HEK293 (cell line): Measurements from ENCODE around the gene WBP1.

ENCODE experiments used
- CTCF ChIA-PET: fragments of 350-600 bp; formaldehyde crosslinking; extraction: SDS; loops from one replicate; lab custom pipeline; 2021; ENCODE audit warnings: antibody characterized with exemption; lab: Yijun Ruan, JAX
- POLR2A ChIA-PET: fragments of 300-600 bp; formaldehyde crosslinking; extraction: SDS; loops from one replicate; lab custom pipeline; 2020; ENCODE audit warnings: antibody characterized with exemption, inconsistent platforms; lab: Yijun Ruan, JAX
- H3K27ac ChIP-seq: fragments of 200-500 bp; sonication (Bioruptor generic); 2 replicates; pipeline ENCODE4 v1.5.1; 2014; ENCODE audit warnings: low read depth, low read length, control low read depth, inconsistent platforms; ENCODE audit errors: extremely low read depth
- H3K36me3 ChIP-seq, 2 experiments: fragments of 200-500 bp in 1 of 2; sonication (Bioruptor generic) in 1 of 2; 1 replicate in 1 of 2; 2 replicates in 1 of 2; pipeline ENCODE4 v1.5.1; 2014 to 2017; ENCODE audit warnings: inconsistent platforms in 2 of 2, low read length in 2 of 2; ENCODE audit not compliant: control insufficient read depth in 2 of 2, insufficient read depth in 1 of 2
- H3K4me1 ChIP-seq: fragments of 200-500 bp; sonication (Bioruptor generic); 2 replicates; pipeline ENCODE4 v1.5.1; 2014; ENCODE audit warnings: mild to moderate bottlenecking, low read length, inconsistent platforms; ENCODE audit not compliant: control insufficient read depth, insufficient read depth
- H3K4me3 ChIP-seq: 2 replicates; pipeline ENCODE4 v1.5.1; 2011; ENCODE audit warnings: low read depth, mild to moderate bottlenecking, control low read depth, low read length, moderate library complexity
- H3K9me3 ChIP-seq: fragments of 200-500 bp; sonication (Bioruptor generic); 2 replicates; pipeline ENCODE4 v1.5.1; 2014; ENCODE audit warnings: low read depth, low read length, inconsistent platforms; ENCODE audit not compliant: control insufficient read depth, insufficient read depth
- INSM2 ChIP-seq: fragments of 450-650 bp; formaldehyde crosslinking; IDR thresholded peaks from 2 replicates; pipeline ENCODE4 v1.5.1; 2016; ENCODE audit warnings: missing biosample characterization, missing genetic modification characterization
- SALL2 ChIP-seq: fragments of 450-650 bp; formaldehyde crosslinking; IDR thresholded peaks from 2 replicates; pipeline ENCODE4 v1.5.0; 2017; ENCODE audit warnings: missing biosample characterization, mild to moderate bottlenecking, missing genetic modification characterization, borderline replicate concordance
- SP3 ChIP-seq: fragments of 450-650 bp; formaldehyde crosslinking; IDR thresholded peaks from 2 replicates; pipeline ENCODE4 v1.5.1; 2016; ENCODE audit warnings: missing biosample characterization, missing genetic modification characterization
- ZBTB1 ChIP-seq: fragments of 450-650 bp; formaldehyde crosslinking; IDR thresholded peaks from 2 replicates; pipeline ENCODE4 v1.5.1; 2016; ENCODE audit warnings: missing biosample characterization, missing genetic modification characterization
- ZBTB17 ChIP-seq: fragments of 450-650 bp; formaldehyde crosslinking; IDR thresholded peaks from 2 replicates; pipeline ENCODE4 v1.5.1; 2016; ENCODE audit warnings: missing biosample characterization, missing genetic modification characterization
- ZBTB21 ChIP-seq: fragments of 450-650 bp; formaldehyde crosslinking; IDR thresholded peaks from 2 replicates; pipeline ENCODE4 v1.5.1; 2017; ENCODE audit warnings: missing biosample characterization, missing genetic modification characterization
- ZFP3 ChIP-seq: fragments of 450-650 bp; formaldehyde crosslinking; IDR thresholded peaks from 2 replicates; pipeline ENCODE4 v1.5.1; 2016; ENCODE audit warnings: low read depth, missing biosample characterization, missing genetic modification characterization
- ZFP41 ChIP-seq: fragments of 450-650 bp; formaldehyde crosslinking; IDR thresholded peaks from 2 replicates; pipeline ENCODE4 v1.5.1; 2016; ENCODE audit warnings: missing biosample characterization, missing genetic modification characterization, borderline replicate concordance
- ZFP69B ChIP-seq: fragments of 450-650 bp; formaldehyde crosslinking; IDR thresholded peaks from 2 replicates; pipeline ENCODE4 v1.5.1; 2016; ENCODE audit warnings: missing biosample characterization, missing genetic modification characterization
- ZIC2 ChIP-seq: fragments of 450-650 bp; formaldehyde crosslinking; IDR thresholded peaks from 2 replicates; pipeline ENCODE4 v1.5.1; 2016; ENCODE audit warnings: missing biosample characterization, missing genetic modification characterization
- ZNF140 ChIP-seq: fragments of 450-650 bp; formaldehyde crosslinking; IDR thresholded peaks from 2 replicates; pipeline ENCODE4 v1.5.1; 2016; ENCODE audit warnings: missing biosample characterization, missing genetic modification characterization
- ZNF16 ChIP-seq: fragments of 450-650 bp; formaldehyde crosslinking; IDR thresholded peaks from 2 replicates; pipeline ENCODE4 v1.5.1; 2016; ENCODE audit warnings: low read depth, missing biosample characterization, missing genetic modification characterization
- ZNF202 ChIP-seq: fragments of 450-650 bp; formaldehyde crosslinking; IDR thresholded peaks from 2 replicates; pipeline ENCODE4 v1.5.1; 2016; ENCODE audit warnings: missing biosample characterization, missing genetic modification characterization, borderline replicate concordance
- ZNF223 ChIP-seq: fragments of 450-650 bp; formaldehyde crosslinking; IDR thresholded peaks from 2 replicates; pipeline ENCODE4 v1.5.1; 2016; ENCODE audit warnings: missing biosample characterization, missing genetic modification characterization
- ZNF280D ChIP-seq: fragments of 450-650 bp; formaldehyde crosslinking; IDR thresholded peaks from 2 replicates; pipeline ENCODE4 v1.5.1; 2016; ENCODE audit warnings: missing biosample characterization, missing genetic modification characterization
- ZNF48 ChIP-seq: fragments of 450-650 bp; formaldehyde crosslinking; IDR thresholded peaks from 2 replicates; pipeline ENCODE4 v1.5.1; 2016; ENCODE audit warnings: missing biosample characterization, missing genetic modification characterization
- ZNF488 ChIP-seq: fragments of 450-650 bp; formaldehyde crosslinking; IDR thresholded peaks from 2 replicates; pipeline ENCODE4 v1.5.1; 2016; ENCODE audit warnings: missing biosample characterization, missing genetic modification characterization
- ZNF514 ChIP-seq: fragments of 450-650 bp; formaldehyde crosslinking; IDR thresholded peaks from 2 replicates; pipeline ENCODE4 v1.5.1; 2016; ENCODE audit warnings: missing biosample characterization, missing genetic modification characterization
- ZNF530 ChIP-seq: fragments of 450-650 bp; formaldehyde crosslinking; IDR thresholded peaks from 2 replicates; pipeline ENCODE4 v1.5.1; 2016; ENCODE audit warnings: low read depth, missing biosample characterization, missing genetic modification characterization
- ZNF555 ChIP-seq: fragments of 450-650 bp; formaldehyde crosslinking; conservative IDR thresholded peaks from 2 replicates; pipeline ENCODE4 v1.5.1; 2017; ENCODE audit warnings: missing biosample characterization, mild to moderate bottlenecking, missing genetic modification characterization, inconsistent platforms
- ZNF596 ChIP-seq: fragments of 450-650 bp; IDR thresholded peaks from 2 replicates; pipeline ENCODE4 v1.5.0; 2018; ENCODE audit warnings: missing biosample characterization, mild to moderate bottlenecking, missing genetic modification characterization, moderate library complexity
- ZNF629 ChIP-seq: fragments of 450-650 bp; formaldehyde crosslinking; IDR thresholded peaks from 2 replicates; pipeline ENCODE4 v1.5.1; 2017; ENCODE audit warnings: missing biosample characterization, missing genetic modification characterization
- ZNF660 ChIP-seq: fragments of 450-650 bp; IDR thresholded peaks from 2 replicates; pipeline ENCODE4 v1.5.1; 2018; ENCODE audit warnings: missing biosample characterization, mild to moderate bottlenecking, missing genetic modification characterization
- ZNF677 ChIP-seq: fragments of 450-650 bp; IDR thresholded peaks from 2 replicates; pipeline ENCODE4 v1.5.0; 2018; ENCODE audit warnings: missing biosample characterization, mild to moderate bottlenecking, missing genetic modification characterization, moderate library complexity
- ZNF785 ChIP-seq: fragments of 450-650 bp; formaldehyde crosslinking; IDR thresholded peaks from 2 replicates; pipeline ENCODE4 v1.5.1; 2016; ENCODE audit warnings: missing biosample characterization, missing genetic modification characterization
- ZNF837 ChIP-seq: fragments of 450-650 bp; formaldehyde crosslinking; IDR thresholded peaks from 2 replicates; pipeline ENCODE4 v1.5.1; 2016; ENCODE audit warnings: missing biosample characterization, missing genetic modification characterization
- TF ChIP-seq, protein P1 (sequence below): fragments of 450-650 bp; formaldehyde crosslinking; IDR thresholded peaks from 2 replicates; pipeline ENCODE4; 2016; ENCODE audit warnings: missing biosample characterization, missing genetic modification characterization
- TF ChIP-seq, protein P2 (sequence below): fragments of 450-650 bp; formaldehyde crosslinking; IDR thresholded peaks from 2 replicates; pipeline ENCODE4 v1.5.1; 2016; ENCODE audit warnings: missing biosample characterization, missing genetic modification characterization
- TF ChIP-seq, protein P3 (sequence below): fragments of 450-650 bp; formaldehyde crosslinking; IDR thresholded peaks from 2 replicates; pipeline ENCODE4 v1.5.1; 2016; ENCODE audit warnings: missing biosample characterization, missing genetic modification characterization

Gene WBP1

DNA sequence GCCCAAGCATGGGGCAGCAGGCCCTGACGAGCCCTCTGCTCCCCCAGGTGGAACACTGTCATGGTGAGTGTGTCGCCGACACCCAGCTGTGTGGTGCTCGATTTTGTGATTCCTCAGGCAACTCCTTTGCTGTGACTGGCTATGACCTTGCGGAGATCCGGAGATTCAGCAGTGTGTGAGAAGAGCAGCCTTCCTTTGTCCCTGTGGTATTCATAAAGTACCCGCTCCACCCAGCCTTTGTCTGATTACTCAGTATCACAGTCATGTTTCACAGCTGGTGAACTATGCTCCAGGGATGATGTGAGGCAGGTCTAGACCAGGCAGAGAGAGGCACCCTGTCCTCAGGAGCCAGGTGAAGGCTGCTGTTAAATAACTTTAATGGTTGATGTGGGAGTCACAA is 32.7 kb upstream of the WBP1 start (continued):
- TF ChIP-seq INSM2 = no peak
- TF ChIP-seq ZNF677 = no peak
- TF ChIP-seq ZNF555 (tag by site-specific recombination) = no peak
- TF ChIP-seq ZBTB1 = no peak
- TF ChIP-seq ZNF488 (tag by site-specific recombination) = no peak
- TF ChIP-seq ZNF140 (tag by site-specific recombination) = no peak
- TF ChIP-seq ZNF785 (tag by site-specific recombination) = no peak
- no peak for TF ChIP-seq ZNF202 (tag by site-specific recombination)

DNA sequence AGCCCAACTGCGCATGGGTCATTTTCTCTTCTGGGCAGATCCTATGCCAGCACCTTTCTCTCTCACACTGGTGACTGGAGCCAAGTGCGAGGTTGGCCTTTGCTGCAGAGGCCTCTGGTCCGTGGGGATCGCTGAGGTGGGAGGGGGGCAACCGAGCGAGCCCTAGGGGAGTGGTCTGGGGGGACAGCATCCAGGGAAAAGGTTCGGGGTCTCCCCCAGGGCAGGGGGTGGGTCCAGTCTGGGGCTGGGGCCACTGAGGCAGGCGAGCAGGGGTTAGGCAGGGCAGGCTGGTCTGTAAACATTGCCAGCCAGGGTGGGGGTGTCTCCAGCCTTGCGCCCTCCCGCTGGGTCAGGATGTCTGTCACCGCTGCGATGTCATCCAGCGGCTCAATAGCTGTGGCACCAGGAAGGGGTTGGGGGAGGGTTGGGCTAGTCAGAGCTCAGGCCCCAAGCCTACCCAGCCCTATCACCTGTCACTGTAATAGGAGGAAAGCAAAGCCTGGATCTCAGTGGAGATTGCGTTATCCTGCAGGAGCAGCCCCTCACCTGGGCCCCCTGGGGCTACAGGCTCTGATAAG is 32.0 kb upstream of the WBP1 start:
- Histone ChIP-seq H3K4me1 (no peaks in the 10 kb centered on the region; the same call in 1 of the 2 replicates), H3K36me3 (peaks cover 19 to 76% of the 10 kb centered on the region in 2 experiments; a peak in 2 of 3 replicates), H3K27ac (no peak overlapping the region), H3K4me3 (no peak overlapping the region), H3K9me3 (no peaks in the 10 kb centered on the region)
- ChIA-PET CTCF (no interaction called here), POLR2A (interaction anchor here (3.3 kb wide), 1 partner anchor 14 kb away, joined by 17 read pairs; no protein-coding TSS in a partner anchor)
- TF ChIP-seq SP3 (tag by site-specific recombination) = no peak
- no peak for TF ChIP-seq ZNF514
- TF ChIP-seq ZNF837 = no peak
- TF ChIP-seq ZNF596 (tag by site-specific recombination) = no peak
- TF ChIP-seq ZBTB21 (tag by site-specific recombination) = 0 out of 2 replicates have a peak, but pooled peaks have one; percentile 28
- TF ChIP-seq, protein P1, sequence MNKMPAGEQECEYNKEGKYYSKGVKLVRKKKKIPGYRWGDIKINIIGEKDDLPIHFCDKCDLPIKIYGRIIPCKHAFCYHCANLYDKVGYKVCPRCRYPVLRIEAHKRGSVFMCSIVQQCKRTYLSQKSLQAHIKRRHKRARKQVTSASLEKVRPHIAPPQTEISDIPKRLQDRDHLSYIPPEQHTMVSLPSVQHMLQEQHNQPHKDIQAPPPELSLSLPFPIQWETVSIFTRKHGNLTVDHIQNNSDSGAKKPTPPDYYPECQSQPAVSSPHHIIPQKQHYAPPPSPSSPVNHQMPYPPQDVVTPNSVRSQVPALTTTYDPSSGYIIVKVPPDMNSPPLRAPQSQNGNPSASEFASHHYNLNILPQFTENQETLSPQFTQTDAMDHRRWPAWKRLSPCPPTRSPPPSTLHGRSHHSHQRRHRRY = no peak
- TF ChIP-seq ZNF629 (tag by site-specific recombination) = peak; percentile 73
- TF ChIP-seq, protein P2, sequence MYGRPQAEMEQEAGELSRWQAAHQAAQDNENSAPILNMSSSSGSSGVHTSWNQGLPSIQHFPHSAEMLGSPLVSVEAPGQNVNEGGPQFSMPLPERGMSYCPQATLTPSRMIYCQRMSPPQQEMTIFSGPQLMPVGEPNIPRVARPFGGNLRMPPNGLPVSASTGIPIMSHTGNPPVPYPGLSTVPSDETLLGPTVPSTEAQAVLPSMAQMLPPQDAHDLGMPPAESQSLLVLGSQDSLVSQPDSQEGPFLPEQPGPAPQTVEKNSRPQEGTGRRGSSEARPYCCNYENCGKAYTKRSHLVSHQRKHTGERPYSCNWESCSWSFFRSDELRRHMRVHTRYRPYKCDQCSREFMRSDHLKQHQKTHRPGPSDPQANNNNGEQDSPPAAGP = 0 out of 2 replicates have a peak, but pooled peaks have one; percentile 28
- TF ChIP-seq ZNF660 (tag by site-specific recombination) = no peak
- no peak for TF ChIP-seq ZNF48 (tag by site-specific recombination)
- TF ChIP-seq, protein P3, sequence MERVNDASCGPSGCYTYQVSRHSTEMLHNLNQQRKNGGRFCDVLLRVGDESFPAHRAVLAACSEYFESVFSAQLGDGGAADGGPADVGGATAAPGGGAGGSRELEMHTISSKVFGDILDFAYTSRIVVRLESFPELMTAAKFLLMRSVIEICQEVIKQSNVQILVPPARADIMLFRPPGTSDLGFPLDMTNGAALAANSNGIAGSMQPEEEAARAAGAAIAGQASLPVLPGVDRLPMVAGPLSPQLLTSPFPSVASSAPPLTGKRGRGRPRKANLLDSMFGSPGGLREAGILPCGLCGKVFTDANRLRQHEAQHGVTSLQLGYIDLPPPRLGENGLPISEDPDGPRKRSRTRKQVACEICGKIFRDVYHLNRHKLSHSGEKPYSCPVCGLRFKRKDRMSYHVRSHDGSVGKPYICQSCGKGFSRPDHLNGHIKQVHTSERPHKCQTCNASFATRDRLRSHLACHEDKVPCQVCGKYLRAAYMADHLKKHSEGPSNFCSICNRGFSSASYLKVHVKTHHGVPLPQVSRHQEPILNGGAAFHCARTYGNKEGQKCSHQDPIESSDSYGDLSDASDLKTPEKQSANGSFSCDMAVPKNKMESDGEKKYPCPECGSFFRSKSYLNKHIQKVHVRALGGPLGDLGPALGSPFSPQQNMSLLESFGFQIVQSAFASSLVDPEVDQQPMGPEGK = peak; percentile 31; the same call in 1 of the 2 replicates
- TF ChIP-seq ZFP3 (tag by site-specific recombination) = no peak
- TF ChIP-seq SALL2 (tag by site-specific recombination) = no peak
- TF ChIP-seq ZNF530 (tag by site-specific recombination) = no peak
- no peak for TF ChIP-seq ZNF223 (tag by site-specific recombination)
- no peak for TF ChIP-seq ZNF280D (tag by site-specific recombination)
- TF ChIP-seq ZBTB17 (tag by site-specific recombination) = no peak
- no peak for TF ChIP-seq ZFP41 (tag by site-specific recombination)
- TF ChIP-seq ZFP69B (tag by site-specific recombination) = no peak
- TF ChIP-seq ZNF16 = no peak
- TF ChIP-seq ZIC2 = peak; percentile 17; the same call in 1 of the 2 replicates
